GM13976 (cell line): Measurements from ENCODE around the gene LGALS3BP.

Source experiments
- DNase-seq: peaks from one replicate; pipeline ENCODE4 v3.0.0; 2012; ENCODE audit warnings: low spot score
- in situ Hi-C: fragments of 300-500 bp; cut with MboI; formaldehyde crosslinking; loops from one replicate; pipeline ENCODE4 v1.12.0; 2022; ENCODE audit warnings: low sequenced_read_pairs, mixed read lengths, inconsistent platforms; ENCODE audit not compliant: unreplicated experiment
- TF ChIP-seq, protein P1 (sequence below): IDR thresholded peaks from 2 replicates; pipeline ENCODE4 v1.5.1; 2012; ENCODE audit warnings: borderline replicate concordance, mild to moderate bottlenecking; ENCODE audit not compliant: insufficient read depth; ENCODE audit errors: extremely low read depth, missing control alignments, control extremely low read depth

Gene LGALS3BP

DNA sequence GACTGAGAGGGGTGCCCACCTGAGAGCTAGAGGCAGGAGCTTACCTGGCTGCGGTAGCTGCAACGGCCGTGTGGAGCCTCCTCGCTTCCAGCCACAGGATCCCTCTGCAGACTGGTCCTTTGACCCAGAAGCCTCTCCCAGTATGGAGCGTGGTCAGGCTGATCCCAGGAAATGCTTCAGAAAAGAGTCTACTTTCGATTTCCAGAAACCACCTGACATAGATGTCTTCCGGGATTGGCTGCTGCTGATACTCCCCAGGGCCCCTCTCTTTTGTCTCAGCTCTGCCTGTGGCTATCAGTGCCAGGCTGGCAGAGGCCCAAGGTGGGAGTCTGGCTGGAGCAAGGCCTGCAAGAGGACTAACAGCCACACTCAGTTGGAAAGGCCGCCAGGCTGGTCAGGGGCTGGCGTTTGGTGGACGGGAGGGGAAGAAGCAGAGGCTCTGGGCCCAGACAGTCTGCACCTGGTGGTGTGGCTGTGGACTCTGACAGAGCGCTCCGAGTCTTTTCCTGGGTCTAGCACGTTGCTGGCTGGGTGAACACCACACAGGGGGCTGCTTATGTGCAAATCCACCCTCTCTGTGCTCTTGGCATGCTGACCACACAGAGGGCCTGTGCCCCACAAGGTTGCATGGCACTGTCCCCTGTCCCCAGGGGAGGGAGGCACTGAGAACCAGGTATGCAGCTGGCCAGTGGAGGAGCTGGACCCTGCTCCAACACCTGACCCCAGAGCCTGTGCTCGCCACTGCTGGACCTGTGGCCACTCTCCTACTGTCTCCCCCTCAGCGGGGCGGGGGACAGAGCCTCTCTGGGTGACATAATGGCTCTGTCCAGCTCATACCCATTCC lies at the start of gene LGALS3BP:
Gene LGALS3BP (minus strand): TSS at position 144 of the 844 bp plus-strand sequence. CDS start 2,732 bp downstream, outside the sequence.
- in situ Hi-C loops: no loop called here

DNA sequence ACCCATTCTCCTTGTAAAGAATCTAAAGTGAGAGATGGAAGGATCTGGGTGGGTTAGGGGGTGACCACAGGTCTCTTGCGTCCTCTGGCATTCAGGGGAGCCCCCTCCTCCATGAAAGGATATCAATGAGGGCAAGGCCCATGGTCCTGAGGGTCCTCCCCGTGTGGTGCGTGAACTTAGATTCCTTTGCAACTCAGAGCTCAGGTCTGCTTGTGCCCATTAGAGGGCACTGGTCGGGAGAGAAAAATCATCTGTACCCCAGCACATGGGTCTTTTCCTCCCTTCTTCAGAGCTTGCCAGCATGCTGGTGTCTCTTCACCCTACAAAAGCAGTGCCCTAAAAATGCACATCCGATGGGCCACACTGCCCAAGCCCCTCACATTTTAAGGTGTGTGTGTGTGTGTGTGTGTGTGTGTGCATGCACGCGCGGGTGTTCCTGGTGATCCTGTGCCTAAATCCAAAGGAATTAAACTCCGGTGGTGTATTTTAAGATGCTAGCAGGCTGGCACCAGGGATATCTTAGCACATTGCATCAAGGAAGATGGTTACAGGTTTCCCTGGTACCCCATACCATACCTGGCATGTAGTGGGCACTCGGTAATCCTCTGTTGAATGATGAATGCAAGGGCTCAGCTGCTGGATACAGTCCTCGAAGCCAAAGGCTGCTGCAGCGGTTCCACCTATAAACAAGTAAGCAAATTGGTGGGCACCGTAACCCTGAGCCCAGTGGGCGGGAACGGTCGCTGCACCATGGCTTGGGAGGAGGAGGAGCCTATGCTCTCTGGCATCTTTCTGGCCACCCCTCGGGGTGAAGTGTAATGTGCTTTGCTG lies 49.0 kb upstream of the LGALS3BP start:
- in situ Hi-C loops: no loop called here
- TF ChIP-seq, protein P1, sequence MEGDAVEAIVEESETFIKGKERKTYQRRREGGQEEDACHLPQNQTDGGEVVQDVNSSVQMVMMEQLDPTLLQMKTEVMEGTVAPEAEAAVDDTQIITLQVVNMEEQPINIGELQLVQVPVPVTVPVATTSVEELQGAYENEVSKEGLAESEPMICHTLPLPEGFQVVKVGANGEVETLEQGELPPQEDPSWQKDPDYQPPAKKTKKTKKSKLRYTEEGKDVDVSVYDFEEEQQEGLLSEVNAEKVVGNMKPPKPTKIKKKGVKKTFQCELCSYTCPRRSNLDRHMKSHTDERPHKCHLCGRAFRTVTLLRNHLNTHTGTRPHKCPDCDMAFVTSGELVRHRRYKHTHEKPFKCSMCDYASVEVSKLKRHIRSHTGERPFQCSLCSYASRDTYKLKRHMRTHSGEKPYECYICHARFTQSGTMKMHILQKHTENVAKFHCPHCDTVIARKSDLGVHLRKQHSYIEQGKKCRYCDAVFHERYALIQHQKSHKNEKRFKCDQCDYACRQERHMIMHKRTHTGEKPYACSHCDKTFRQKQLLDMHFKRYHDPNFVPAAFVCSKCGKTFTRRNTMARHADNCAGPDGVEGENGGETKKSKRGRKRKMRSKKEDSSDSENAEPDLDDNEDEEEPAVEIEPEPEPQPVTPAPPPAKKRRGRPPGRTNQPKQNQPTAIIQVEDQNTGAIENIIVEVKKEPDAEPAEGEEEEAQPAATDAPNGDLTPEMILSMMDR: peak; percentile 19
- peak; percentile 9 for DNase-seq

More for the DNA sequence above, at the start of gene LGALS3BP:
- TF ChIP-seq, protein P1: no peak
- peak; percentile 51 for DNase-seq

DNA sequence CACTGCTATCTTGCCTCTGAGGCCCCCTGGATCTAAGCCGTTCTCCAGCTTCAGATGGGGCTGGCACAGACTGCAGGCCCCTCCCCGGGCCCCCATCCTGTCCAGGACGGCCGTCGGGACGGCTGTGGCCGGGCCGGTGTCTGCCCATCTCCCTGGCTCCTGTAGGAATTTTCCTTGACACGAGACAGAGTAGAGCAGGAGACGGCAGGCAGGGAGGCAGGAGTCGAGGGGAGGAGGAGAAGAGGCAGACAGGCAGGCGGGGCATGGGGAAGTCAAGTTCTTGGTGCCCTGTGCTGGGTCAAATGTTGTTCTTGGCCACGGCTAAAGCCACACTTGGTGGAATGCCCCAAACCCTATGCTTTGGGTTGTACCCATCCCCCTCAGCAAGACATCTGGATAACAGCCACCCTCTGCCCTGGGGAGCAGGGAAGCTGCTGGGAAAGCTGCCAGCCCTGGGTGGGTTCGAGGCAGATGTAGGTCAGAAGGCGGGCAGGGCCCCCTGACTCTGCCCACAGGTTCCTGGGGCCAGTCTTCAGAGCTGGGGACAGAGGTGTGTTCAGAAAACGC lies 48.3 kb upstream of the LGALS3BP start:
- TF ChIP-seq, protein P1: no peak
- in situ Hi-C loops: no loop called here
- no peak for DNase-seq

DNA sequence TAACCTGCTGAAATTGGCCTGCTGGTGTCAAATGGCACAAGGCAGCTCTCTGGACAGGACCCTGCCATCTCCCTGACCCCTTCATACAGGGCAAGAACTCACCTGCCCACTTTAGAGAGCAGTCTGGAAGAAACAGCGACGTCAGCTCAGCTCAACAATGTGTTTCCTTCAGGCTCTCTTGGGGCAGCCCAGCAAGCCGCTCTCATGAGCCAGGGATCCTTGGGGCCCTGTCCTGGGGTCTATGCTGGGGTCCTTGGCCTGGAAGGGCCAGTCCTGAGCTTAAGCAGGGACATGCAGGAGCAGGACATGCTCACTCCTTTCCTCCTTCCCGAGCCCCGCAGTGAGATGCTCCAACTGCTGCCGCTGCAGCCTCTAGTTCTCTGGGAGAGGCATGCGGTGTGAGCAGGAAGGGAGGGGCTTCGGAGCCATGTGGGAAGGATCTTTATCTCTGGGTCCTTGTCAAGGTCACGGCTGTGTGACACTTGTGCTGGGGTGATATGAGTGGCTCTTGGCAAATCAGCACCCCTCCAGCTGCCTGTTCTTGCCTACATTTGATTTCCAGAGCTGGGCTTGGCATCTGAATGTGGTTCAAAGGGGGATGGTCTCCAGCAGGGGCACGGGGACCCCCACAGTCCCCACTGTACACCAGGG lies 47.7 kb upstream of the LGALS3BP start:
- no peak for DNase-seq
- in situ Hi-C loops: no loop called here
- TF ChIP-seq, protein P1: no peak

DNA sequence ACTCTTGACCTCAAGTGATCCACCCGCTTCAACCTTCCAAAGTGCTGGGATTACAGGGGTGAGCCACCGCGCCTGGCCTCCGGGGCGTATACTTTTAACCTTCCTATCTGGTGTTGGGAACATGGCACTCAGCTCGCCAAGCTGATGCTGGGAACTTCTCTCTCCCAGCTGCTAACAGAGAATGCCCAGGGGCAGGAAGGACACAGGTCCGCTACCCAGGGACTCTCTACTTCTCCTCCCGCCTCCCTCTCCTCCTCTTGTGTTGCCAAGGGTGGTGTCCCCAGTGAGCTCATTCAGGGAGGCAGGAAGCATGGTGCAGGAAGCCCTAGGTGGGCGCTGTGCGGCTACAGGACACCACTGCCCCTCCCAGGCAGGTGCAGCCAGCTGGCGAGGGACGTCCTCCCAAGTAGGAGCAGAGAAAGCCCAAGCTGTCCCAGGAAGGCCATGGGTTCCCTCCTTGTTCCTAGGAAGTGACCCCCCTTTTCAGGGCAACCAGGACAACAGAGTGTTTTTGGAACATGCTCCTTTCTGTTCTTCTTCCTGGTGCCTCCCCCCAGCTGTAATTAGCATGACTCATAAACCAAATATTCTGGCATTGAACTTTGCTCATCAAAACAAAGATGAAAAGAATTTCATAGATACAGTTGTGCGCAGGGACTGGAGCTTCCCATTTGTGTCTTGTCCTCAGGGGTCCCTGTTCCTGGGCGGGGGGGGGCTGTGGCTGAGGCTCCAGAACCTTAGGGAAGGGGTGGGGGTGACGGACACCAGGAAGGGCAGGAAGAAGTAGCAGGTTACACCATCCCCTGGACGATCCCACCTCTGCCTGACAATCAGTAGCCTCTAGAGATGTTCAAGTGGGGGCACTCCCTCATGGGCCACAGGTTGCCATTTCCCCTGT lies 46.9 kb upstream of the LGALS3BP start:
- no peak for DNase-seq
- in situ Hi-C loops: no loop called here
- TF ChIP-seq, protein P1: no peak
